Effector memory CD8-positive, alpha-beta T cell (primary cell): ENCODE results near the gene HTR3C.
A peak's percentile ranks its signal among the peaks of the same experiment; 100 is the strongest.
"Not testable (repeated sequence)": the region's sequence is repeated elsewhere in the genome, so short reads cannot be mapped to it uniquely, and the experiment has no call there.

Source experiments
- ATAC-seq: fragments of 150-1000 bp; cut with Tn5 transposase; replicated peaks from 2 replicates; pipeline ENCODE4 v1.10.0; 2021; ENCODE audit warnings: mild to moderate bottlenecking, moderate library complexity
- DNase-seq, 3 experiments: peaks; one replicate each; pipeline ENCODE4 v3.0.0; 2021
- H3K27ac Mint-ChIP-seq, 2 donors: one replicate each; pipeline ENCODE4 v1.8.0; 2022; ENCODE audit warnings: mild to moderate bottlenecking in 2 of 2, mixed read lengths in 2 of 2, moderate library complexity in 2 of 2
- H3K27me3 Mint-ChIP-seq, 2 donors: one replicate each; pipeline ENCODE4 v1.8.0; 2022; ENCODE audit warnings: mixed read lengths in 2 of 2
- H3K36me3 Mint-ChIP-seq: one replicate; pipeline ENCODE4 v1.8.0; 2022; ENCODE audit warnings: mild to moderate bottlenecking, moderate library complexity, mixed read lengths; ENCODE audit not compliant: insufficient read depth
- H3K4me1 Mint-ChIP-seq, 2 donors: one replicate each; pipeline ENCODE4 v1.8.0; 2022; ENCODE audit warnings: low read depth in 2 of 2, mixed read lengths in 2 of 2
- H3K4me3 Mint-ChIP-seq, 2 donors: one replicate each; pipeline ENCODE4 v1.8.0; 2022; ENCODE audit warnings: mild to moderate bottlenecking in 2 of 2, mixed read lengths in 2 of 2, moderate library complexity in 2 of 2
- H3K9me3 Mint-ChIP-seq, 2 donors: one replicate each; pipeline ENCODE4 v1.8.0; 2022; ENCODE audit warnings: mixed read lengths in 2 of 2
- total RNA-seq, 9 experiments: gene quantifications; one replicate each; lab custom pipeline; 2026; lab: John Stamatoyannopoulos, UW

Gene HTR3C
- 0 reads per million in 9 experiments for total RNA-seq

GRCh38 chr3:184052767-184053166 lies at the start of gene HTR3C:
Gene HTR3C (plus strand): TSS chr3:184053047. CDS start chr3:184053081, 34 bp downstream.
- ATAC-seq (no peak), DNase-seq (no peak)
- Mint-ChIP-seq H3K9me3 (no peaks in the 10 kb centered on the region), H3K4me1 (no peaks in the 10 kb centered on the region), H3K4me3 (no peak within 1 kb of the TSS), H3K36me3 (no peaks in the 10 kb centered on the region), H3K27me3 (peaks cover 25 to 33% of the 10 kb centered on the region in 2 donors), H3K27ac (no peak within 1 kb of the TSS)

- DNase-seq (no peak), ATAC-seq (no peak)
- H3K9me3 Mint-ChIP-seq = no peaks in the 10 kb centered on the region
- H3K27me3 Mint-ChIP-seq = no peaks in the 10 kb centered on the region
- H3K36me3 Mint-ChIP-seq = peaks cover 16% of the 10 kb centered on the region
- peaks cover 0 to 7% of the 10 kb centered on the region in 2 donors for H3K4me1 Mint-ChIP-seq
- no peak overlapping the region for H3K4me3 Mint-ChIP-seq
- no peak overlapping the region for H3K27ac Mint-ChIP-seq
These were observed 49.5 kb upstream of the HTR3C start for GRCh38 chr3:184003187-184003967.

GRCh38 chr3:184004476-184004875 lies 48.4 kb upstream of the HTR3C start:
- H3K4me1 Mint-ChIP-seq = peaks cover 0 to 7% of the 10 kb centered on the region in 2 donors
- no peak overlapping the region for H3K27ac Mint-ChIP-seq
- no peaks in the 10 kb centered on the region for H3K27me3 Mint-ChIP-seq
- no peaks in the 10 kb centered on the region for H3K9me3 Mint-ChIP-seq
- no peak overlapping the region for H3K4me3 Mint-ChIP-seq
- DNase-seq = no peak
- H3K36me3 Mint-ChIP-seq = peaks cover 12% of the 10 kb centered on the region
- no peak for ATAC-seq

GRCh38 chr3:184005941-184006507 lies 46.8 kb upstream of the HTR3C start:
- Mint-ChIP-seq H3K27ac (peak overlapping the region in 1 of 2 donors; percentile 80), H3K27me3 (no peaks in the 10 kb centered on the region), H3K4me3 (no peak overlapping the region), H3K4me1 (peaks cover 0 to 7% of the 10 kb centered on the region in 2 donors), H3K9me3 (no peaks in the 10 kb centered on the region), H3K36me3 (peaks cover 10% of the 10 kb centered on the region)
- no peak for DNase-seq
- ATAC-seq = no peak

GRCh38 chr3:184007143-184007813 lies 45.6 kb upstream of the HTR3C start:
- H3K4me3 Mint-ChIP-seq, H3K27ac Mint-ChIP-seq, H3K36me3 Mint-ChIP-seq, H3K9me3 Mint-ChIP-seq, H3K27me3 Mint-ChIP-seq, H3K4me1 Mint-ChIP-seq, DNase-seq, ATAC-seq: not testable (repeated sequence)

GRCh38 chr3:184008161-184008560 lies 44.7 kb upstream of the HTR3C start:
- peaks cover 4 to 5% of the 10 kb centered on the region in 2 donors for H3K4me1 Mint-ChIP-seq
- no peak overlapping the region for H3K4me3 Mint-ChIP-seq
- H3K9me3 Mint-ChIP-seq = no peaks in the 10 kb centered on the region
- H3K27ac Mint-ChIP-seq = no peak overlapping the region
- H3K36me3 Mint-ChIP-seq = peaks cover 8% of the 10 kb centered on the region
- no peak for DNase-seq
- H3K27me3 Mint-ChIP-seq = no peaks in the 10 kb centered on the region
- ATAC-seq = no peak

GRCh38 chr3:184011230-184011876 lies 41.5 kb upstream of the HTR3C start:
- Mint-ChIP-seq H3K4me1 (peaks cover 5 to 17% of the 10 kb centered on the region in 2 donors), H3K4me3 (no peak overlapping the region), H3K9me3 (no peaks in the 10 kb centered on the region), H3K36me3 (peaks cover 15% of the 10 kb centered on the region), H3K27ac (no peak overlapping the region), H3K27me3 (no peaks in the 10 kb centered on the region)
- ATAC-seq (no peak), DNase-seq (no peak)

GRCh38 chr3:184011937-184012889 lies 40.6 kb upstream of the HTR3C start:
- Mint-ChIP-seq H3K36me3 (peaks cover 15% of the 10 kb centered on the region), H3K9me3 (no peaks in the 10 kb centered on the region), H3K27me3 (no peaks in the 10 kb centered on the region), H3K27ac (no peak overlapping the region), H3K4me1 (peaks cover 11 to 22% of the 10 kb centered on the region in 2 donors), H3K4me3 (no peak overlapping the region)
- DNase-seq (no peak), ATAC-seq (no peak)

- H3K27me3 Mint-ChIP-seq = peaks cover under 1 to 3% of the 10 kb centered on the region in 2 donors
- H3K27ac Mint-ChIP-seq = no peak overlapping the region
- peaks cover 21% of the 10 kb centered on the region for H3K36me3 Mint-ChIP-seq
- H3K9me3 Mint-ChIP-seq = no peaks in the 10 kb centered on the region
- H3K4me1 Mint-ChIP-seq = peaks cover 21 to 32% of the 10 kb centered on the region in 2 donors
- DNase-seq = no peak
- ATAC-seq = no peak
- peak overlapping the region in 1 of 2 donors; percentile 99 for H3K4me3 Mint-ChIP-seq
These were observed 37.3 kb upstream of the HTR3C start for GRCh38 chr3:184015381-184016019.

GRCh38 chr3:184016169-184016570 lies 36.7 kb upstream of the HTR3C start:
- Mint-ChIP-seq H3K4me1 (peaks cover 21 to 32% of the 10 kb centered on the region in 2 donors), H3K36me3 (peaks cover 21% of the 10 kb centered on the region), H3K4me3 (peak overlapping the region; percentile 99 to 100), H3K9me3 (no peaks in the 10 kb centered on the region), H3K27me3 (peaks cover 8 to 10% of the 10 kb centered on the region in 2 donors), H3K27ac (no peak overlapping the region)
- ATAC-seq = no peak
- no peak for DNase-seq

GRCh38 chr3:184016811-184017671 lies 35.8 kb upstream of the HTR3C start:
- H3K4me1 Mint-ChIP-seq = peaks cover 21 to 32% of the 10 kb centered on the region in 2 donors
- peak overlapping the region; percentile 85 to 93 for H3K27ac Mint-ChIP-seq
- DNase-seq (no peak), ATAC-seq (peak; percentile 70)
- H3K27me3 Mint-ChIP-seq = peaks cover 11 to 12% of the 10 kb centered on the region in 2 donors
- no peaks in the 10 kb centered on the region for H3K9me3 Mint-ChIP-seq
- peak overlapping the region; percentile 99 to 100 for H3K4me3 Mint-ChIP-seq
- peaks cover 21% of the 10 kb centered on the region for H3K36me3 Mint-ChIP-seq
